CD4-positive, alpha-beta T cell (primary cell): ENCODE measurements around the gene RELCH. TPM values are rescaled to one million over a fixed set of nuclear protein-coding genes. Genes with fewer than 3 reads are reported as not detected.

Source experiments
- ATAC-seq: fragments of 200-7000 bp; cut with Tn5 transposase; one replicate; pipeline ENCODE4 v1.10.0; 2022; ENCODE audit warnings: mild to moderate bottlenecking; ENCODE audit not compliant: poor library complexity
- CTCF ChIA-PET: fragments of 350-600 bp; sonication (Branson Sonifier 250); formaldehyde crosslinking; loops from one replicate; lab custom pipeline; 2021; ENCODE audit warnings: antibody characterized with exemption, inconsistent platforms; lab: Charles Lee
- POLR2A ChIA-PET: fragments of 350-600 bp; sonication (Branson Sonifier 250); formaldehyde crosslinking; loops from one replicate; lab custom pipeline; 2021; ENCODE audit warnings: antibody characterized with exemption, inconsistent platforms; lab: Charles Lee
- DNase-seq, 14 experiments: peaks; one replicate each; pipeline ENCODE4 v3.0.0-alpha.2; 2013 to 2020; ENCODE audit warnings: mixed read lengths in 2 of 14
- H3K27ac ChIP-seq, 2 donors: one replicate each; pipeline versions ENCODE4 v1.5.1 to v1.7.0; 2013; ENCODE audit warnings: low read length in 2 of 2, low read depth in 1 of 2, mild to moderate bottlenecking in 1 of 2
- H3K27me3 ChIP-seq, 2 experiments: 1 replicate in 1 of 2; 2 replicates in 1 of 2; pipeline versions ENCODE4 v1.6.1 to v1.7.0; 2013; ENCODE audit warnings: low read length in 2 of 2, control low read depth in 1 of 2, mild to moderate bottlenecking in 1 of 2, moderate library complexity in 1 of 2; ENCODE audit not compliant: insufficient read depth in 2 of 2, control insufficient read depth in 1 of 2
- H3K36me3 ChIP-seq: one replicate; pipeline ENCODE4 v1.6.1; 2013; ENCODE audit warnings: low read length, control low read depth; ENCODE audit not compliant: insufficient read depth
- H3K4me1 ChIP-seq: one replicate; pipeline ENCODE4 v1.6.1; 2013; ENCODE audit warnings: low read length, control low read depth; ENCODE audit not compliant: insufficient read depth
- H3K4me3 ChIP-seq: one replicate; pipeline ENCODE4 v1.5.1; 2013; ENCODE audit warnings: mild to moderate bottlenecking, low read length, moderate library complexity
- H3K9me3 ChIP-seq, 2 experiments: 1 replicate in 1 of 2; 2 replicates in 1 of 2; pipeline versions ENCODE4 v1.6.1 to v1.7.0; 2013; ENCODE audit warnings: low read length in 2 of 2, mild to moderate bottlenecking in 2 of 2, control low read depth in 1 of 2, moderate library complexity in 1 of 2; ENCODE audit not compliant: control insufficient read depth in 1 of 2, insufficient read depth in 1 of 2
- H3K27ac Mint-ChIP-seq: one replicate; pipeline ENCODE4 v1.8.0; 2020; ENCODE audit warnings: mixed read lengths
- H3K27me3 Mint-ChIP-seq: one replicate; pipeline ENCODE4 v1.8.0; 2021; ENCODE audit warnings: mixed read lengths
- H3K36me3 Mint-ChIP-seq: one replicate; pipeline ENCODE4 v1.8.0; 2021; ENCODE audit warnings: low read depth, mixed read lengths
- H3K4me1 Mint-ChIP-seq: one replicate; pipeline ENCODE4 v1.8.0; 2021; ENCODE audit warnings: low read depth, mixed read lengths
- H3K4me3 Mint-ChIP-seq: one replicate; pipeline ENCODE4 v1.8.0; 2020; ENCODE audit warnings: mild to moderate bottlenecking, mixed read lengths
- H3K9me3 Mint-ChIP-seq: one replicate; pipeline ENCODE4 v1.8.0; 2020; ENCODE audit warnings: mixed read lengths
- CTCF ChIP-seq: fragments of 200-600 bp; IDR thresholded peaks from one replicate; pipeline ENCODE4 v1.8.0; 2022; ENCODE audit warnings: antibody characterized with exemption, mild to moderate bottlenecking
- intact Hi-C, 2 experiments: fragments of 100-400 bp; cut with DNase I in 1 of 2; cut with micrococcal nuclease in 1 of 2; formaldehyde crosslinking; loops; one replicate each; pipeline versions ENCODE4 v1.15.1 to v1.9.0; 2023 to 2025; cut with DNase I, micrococcal nuclease
- total RNA-seq, 174 experiments: library from RNA in 2 of 174; stranded (reverse) in 2 of 174; gene quantifications; one replicate each; pipeline ENCODE4 v1.2.3 and lab custom pipeline; 2021 to 2026

The RELCH gene
- total RNA-seq, 2 experiments from 2014 or later = 39.6 to 44.3 TPM

GRCh38 chr18:62196980-62197379, 9.9 kb downstream of the RELCH start:
- H3K36me3 ChIP-seq = no peaks in the 10 kb centered on the region
- TF ChIP-seq CTCF = no peak
- H3K4me1 ChIP-seq = peaks cover 5% of the 10 kb centered on the region
- no peak overlapping the region for H3K27ac ChIP-seq
- Mint-ChIP-seq H3K27me3 (no peaks in the 10 kb centered on the region), H3K4me1 (peaks cover 84% of the 10 kb centered on the region), H3K9me3 (no peaks in the 10 kb centered on the region), H3K4me3 (no peak overlapping the region), H3K27ac (no peak overlapping the region), H3K36me3 (peaks cover 16% of the 10 kb centered on the region)
- H3K9me3 ChIP-seq = no peaks in the 10 kb centered on the region
- CTCF ChIA-PET = interaction anchor here (1.6 kb wide), 1 partner anchor 9 kb away, joined by 3 read pairs; the partner anchor contains the start of gene RELCH
- no peak overlapping the region for H3K4me3 ChIP-seq
- no peak for ATAC-seq
- H3K27me3 ChIP-seq = no peaks in the 10 kb centered on the region
- POLR2A ChIA-PET = interaction anchor here (2.3 kb wide), 1 partner anchor 9 kb away, joined by 9 read pairs; the partner anchor contains the start of genes PIGN and RELCH
- DNase-seq = no peak
- intact Hi-C loops = no loop called here

GRCh38 chr18:62198259-62198658, 11.2 kb downstream of the RELCH start:
- Mint-ChIP-seq H3K36me3 (peaks cover 5% of the 10 kb centered on the region), H3K27me3 (no peaks in the 10 kb centered on the region), H3K27ac (no peak overlapping the region), H3K4me1 (peaks cover 79% of the 10 kb centered on the region), H3K4me3 (no peak overlapping the region), H3K9me3 (no peaks in the 10 kb centered on the region)
- ATAC-seq = no peak
- H3K27ac ChIP-seq = no peak overlapping the region
- intact Hi-C loops = no loop called here
- TF ChIP-seq CTCF = no peak
- no peaks in the 10 kb centered on the region for H3K27me3 ChIP-seq
- H3K9me3 ChIP-seq = no peaks in the 10 kb centered on the region
- ChIA-PET CTCF (interaction anchor here (1.5 to 1.6 kb wide), 2 partner anchors 11 kb away, joined by 3 read pairs; partner anchors contain the start of gene RELCH), POLR2A (interaction anchor here (1.9 to 2.3 kb wide), 2 partner anchors 11 kb away, joined by 7 to 9 read pairs; partner anchors contain the start of genes PIGN and RELCH)
- no peak overlapping the region for H3K4me3 ChIP-seq
- peaks cover 5% of the 10 kb centered on the region for H3K4me1 ChIP-seq
- DNase-seq = no peak
- no peaks in the 10 kb centered on the region for H3K36me3 ChIP-seq

- no peak for TF ChIP-seq CTCF
- POLR2A ChIA-PET = interaction anchor here (0.6 to 1.9 kb wide), 2 partner anchors 12 to 50 kb away, joined by 3 to 7 read pairs; partner anchors contain the start of genes PIGN and RELCH
- Mint-ChIP-seq H3K27me3 (no peaks in the 10 kb centered on the region), H3K9me3 (no peaks in the 10 kb centered on the region), H3K4me3 (no peak overlapping the region), H3K4me1 (peaks cover 71% of the 10 kb centered on the region), H3K27ac (no peak overlapping the region), H3K36me3 (no peaks in the 10 kb centered on the region)
- ATAC-seq = no peak
- DNase-seq = no peak
- no peaks in the 10 kb centered on the region for H3K27me3 ChIP-seq
- H3K4me3 ChIP-seq = no peak overlapping the region
- intact Hi-C loops = no loop called here
- no peak overlapping the region for H3K27ac ChIP-seq
- H3K36me3 ChIP-seq = no peaks in the 10 kb centered on the region
- no peaks in the 10 kb centered on the region for H3K9me3 ChIP-seq
- CTCF ChIA-PET = interaction anchor here (0.7 to 1.5 kb wide), 3 partner anchors 9 to 12 kb away, joined by 3 to 4 read pairs (median 3); partner anchors contain the start of gene RELCH
- peaks cover 5% of the 10 kb centered on the region for H3K4me1 ChIP-seq
Measured at GRCh38 chr18:62199629-62200028, 12.6 kb downstream of the RELCH start.
